Measurements from ENCODE around the gene HTR3E.
"Not testable (repeated sequence)": the region's sequence is repeated elsewhere in the genome, so short reads cannot be mapped to it uniquely, and the experiment has no call there.

DNA sequence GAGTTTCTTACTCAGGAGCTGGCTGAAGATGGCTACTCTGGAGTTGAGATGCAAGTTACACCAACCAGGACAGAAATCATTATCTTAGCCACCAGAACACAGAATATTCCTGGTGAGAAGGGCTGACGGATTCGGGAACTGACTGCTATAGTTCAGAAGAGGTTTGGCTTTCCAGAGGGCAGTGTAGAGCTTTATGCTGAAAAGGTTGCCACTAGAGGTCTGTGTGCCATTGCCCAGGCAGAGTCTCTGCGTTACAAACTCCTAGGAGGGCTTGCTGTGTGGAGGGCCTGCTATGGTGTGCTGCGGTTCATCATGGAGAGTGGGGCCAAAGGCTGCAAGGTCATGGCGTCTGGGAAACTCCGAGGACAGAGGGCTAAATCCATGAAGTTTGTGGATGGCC, 52.9 kb downstream of the HTR3E start:
- TF ChIP-seq, protein P1, sequence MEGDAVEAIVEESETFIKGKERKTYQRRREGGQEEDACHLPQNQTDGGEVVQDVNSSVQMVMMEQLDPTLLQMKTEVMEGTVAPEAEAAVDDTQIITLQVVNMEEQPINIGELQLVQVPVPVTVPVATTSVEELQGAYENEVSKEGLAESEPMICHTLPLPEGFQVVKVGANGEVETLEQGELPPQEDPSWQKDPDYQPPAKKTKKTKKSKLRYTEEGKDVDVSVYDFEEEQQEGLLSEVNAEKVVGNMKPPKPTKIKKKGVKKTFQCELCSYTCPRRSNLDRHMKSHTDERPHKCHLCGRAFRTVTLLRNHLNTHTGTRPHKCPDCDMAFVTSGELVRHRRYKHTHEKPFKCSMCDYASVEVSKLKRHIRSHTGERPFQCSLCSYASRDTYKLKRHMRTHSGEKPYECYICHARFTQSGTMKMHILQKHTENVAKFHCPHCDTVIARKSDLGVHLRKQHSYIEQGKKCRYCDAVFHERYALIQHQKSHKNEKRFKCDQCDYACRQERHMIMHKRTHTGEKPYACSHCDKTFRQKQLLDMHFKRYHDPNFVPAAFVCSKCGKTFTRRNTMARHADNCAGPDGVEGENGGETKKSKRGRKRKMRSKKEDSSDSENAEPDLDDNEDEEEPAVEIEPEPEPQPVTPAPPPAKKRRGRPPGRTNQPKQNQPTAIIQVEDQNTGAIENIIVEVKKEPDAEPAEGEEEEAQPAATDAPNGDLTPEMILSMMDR (conservative IDR thresholded peaks at IDR 0.05), result not testable (repeated sequence)
- TF ChIP-seq EZH2 (IDR thresholded peaks at IDR 0.05; ENCODE audit: low read depth), result not testable (repeated sequence)

All from PC-9 (cell line).